NT2/D1 (cell line): Measurements from ENCODE around the gene DCUN1D2.

Experiments
- DNase-seq: peaks from one replicate; pipeline ENCODE4 v3.0.0-alpha.2; 2011; ENCODE audit warnings: low read depth, low spot score
- H3K27me3 ChIP-seq: 2 replicates; pipeline ENCODE4 v1.6.0; 2011; ENCODE audit warnings: mild to moderate bottlenecking; ENCODE audit not compliant: insufficient read length, insufficient read depth
- H3K36me3 ChIP-seq: 2 replicates; pipeline ENCODE4 v1.6.1; 2011; ENCODE audit warnings: mild to moderate bottlenecking, low read length, mixed read lengths; ENCODE audit not compliant: insufficient read depth, insufficient read length
- H3K4me1 ChIP-seq: 2 replicates; pipeline ENCODE4 v1.5.1; 2011; ENCODE audit not compliant: insufficient read depth, insufficient read length
- H3K4me3 ChIP-seq: 2 replicates; pipeline ENCODE4 v1.5.1; 2011; ENCODE audit warnings: low read depth; ENCODE audit not compliant: insufficient read length
- H3K9ac ChIP-seq: 2 replicates; pipeline ENCODE4 v1.6.0; 2011; ENCODE audit warnings: low read depth; ENCODE audit not compliant: insufficient read length
- H3K9me3 ChIP-seq: 2 replicates; pipeline ENCODE4 v1.5.1; 2011; ENCODE audit warnings: mild to moderate bottlenecking, low read length; ENCODE audit not compliant: insufficient read depth
- SUZ12 ChIP-seq: IDR thresholded peaks from 2 replicates; pipeline ENCODE4 v1.6.1; 2011; ENCODE audit not compliant: insufficient read length, insufficient read depth; ENCODE audit errors: extremely low read depth
- YY1 ChIP-seq: IDR thresholded peaks from 2 replicates; pipeline ENCODE4 v1.6.1; 2011; ENCODE audit not compliant: insufficient read length, insufficient read depth
- ZNF274 ChIP-seq: IDR thresholded peaks from 2 replicates; pipeline ENCODE4 v1.6.1; 2011; ENCODE audit warnings: mild to moderate bottlenecking, low read depth, low read length

Gene DCUN1D2

GRCh38 chr13:113514847-113515246 is 24.3 kb upstream of the DCUN1D2 start:
- DNase-seq, result no peak
- no peak for TF ChIP-seq SUZ12
- no peak for TF ChIP-seq ZNF274
- no peak for TF ChIP-seq YY1

GRCh38 chr13:113513761-113514160 is 23.2 kb upstream of the DCUN1D2 start:
- H3K36me3 ChIP-seq, result peaks cover 81% of the 10 kb centered on the region
- no peaks in the 10 kb centered on the region for H3K27me3 ChIP-seq
- TF ChIP-seq YY1, result no peak
- no peak for TF ChIP-seq ZNF274
- no peak for TF ChIP-seq SUZ12
- no peaks in the 10 kb centered on the region for H3K9me3 ChIP-seq
- DNase-seq, result no peak
- H3K4me1 ChIP-seq, result no peaks in the 10 kb centered on the region
- H3K4me3 ChIP-seq, result no peak overlapping the region
- H3K9ac ChIP-seq, result no peak overlapping the region

More at GRCh38 chr13:113514847-113515246, 24.3 kb upstream of the DCUN1D2 start:
- H3K9ac ChIP-seq, result no peak overlapping the region
- no peaks in the 10 kb centered on the region for H3K4me1 ChIP-seq
- peaks cover 76% of the 10 kb centered on the region for H3K36me3 ChIP-seq
- H3K27me3 ChIP-seq, result no peaks in the 10 kb centered on the region
- no peaks in the 10 kb centered on the region for H3K9me3 ChIP-seq
- H3K4me3 ChIP-seq, result no peak overlapping the region

DNA sequence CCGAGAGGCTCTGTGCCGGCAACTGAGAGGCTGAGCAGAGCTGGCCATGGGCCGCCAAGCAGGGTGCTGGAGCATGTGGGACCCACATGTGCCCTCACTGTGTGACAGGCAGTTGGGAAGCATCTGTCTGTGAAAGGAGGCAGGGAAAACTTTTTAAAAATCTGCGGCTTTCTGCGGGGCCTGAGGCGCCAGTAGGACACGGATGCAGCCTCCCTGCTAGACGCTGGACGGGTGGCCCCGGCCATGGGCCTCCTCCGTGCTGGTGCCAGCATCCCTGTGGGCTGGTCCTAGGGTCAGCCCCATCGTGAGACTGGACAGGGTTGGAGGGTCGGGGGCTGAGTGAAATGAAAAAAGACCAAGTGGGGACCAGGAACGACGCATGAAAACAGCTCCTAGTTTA is 20.9 kb upstream of the DCUN1D2 start:
- no peak overlapping the region for H3K4me3 ChIP-seq
- H3K27me3 ChIP-seq, result no peaks in the 10 kb centered on the region
- H3K9me3 ChIP-seq, result no peaks in the 10 kb centered on the region
- no peak for TF ChIP-seq ZNF274
- no peak for TF ChIP-seq SUZ12
- no peak overlapping the region for H3K9ac ChIP-seq
- no peaks in the 10 kb centered on the region for H3K4me1 ChIP-seq
- peaks cover 84% of the 10 kb centered on the region for H3K36me3 ChIP-seq
- no peak for DNase-seq

- Histone ChIP-seq H3K9ac (no peak overlapping the region), H3K27me3 (no peaks in the 10 kb centered on the region), H3K36me3 (peaks cover 84% of the 10 kb centered on the region), H3K4me1 (no peaks in the 10 kb centered on the region), H3K4me3 (no peak overlapping the region), H3K9me3 (no peaks in the 10 kb centered on the region)
- DNase-seq, result no peak
- TF ChIP-seq YY1, result no peak
- TF ChIP-seq ZNF274, result no peak
- TF ChIP-seq SUZ12, result no peak
These were observed 20.4 kb upstream of the DCUN1D2 start for GRCh38 chr13:113510871-113511270.

GRCh38 chr13:113509989-113510388 is 19.5 kb upstream of the DCUN1D2 start:
- Histone ChIP-seq H3K9ac (no peak overlapping the region), H3K9me3 (no peaks in the 10 kb centered on the region), H3K27me3 (no peaks in the 10 kb centered on the region), H3K36me3 (peaks cover 88% of the 10 kb centered on the region), H3K4me3 (no peak overlapping the region), H3K4me1 (no peaks in the 10 kb centered on the region)
- no peak for TF ChIP-seq SUZ12
- TF ChIP-seq YY1, result no peak
- no peak for TF ChIP-seq ZNF274
- DNase-seq, result no peak

DNA sequence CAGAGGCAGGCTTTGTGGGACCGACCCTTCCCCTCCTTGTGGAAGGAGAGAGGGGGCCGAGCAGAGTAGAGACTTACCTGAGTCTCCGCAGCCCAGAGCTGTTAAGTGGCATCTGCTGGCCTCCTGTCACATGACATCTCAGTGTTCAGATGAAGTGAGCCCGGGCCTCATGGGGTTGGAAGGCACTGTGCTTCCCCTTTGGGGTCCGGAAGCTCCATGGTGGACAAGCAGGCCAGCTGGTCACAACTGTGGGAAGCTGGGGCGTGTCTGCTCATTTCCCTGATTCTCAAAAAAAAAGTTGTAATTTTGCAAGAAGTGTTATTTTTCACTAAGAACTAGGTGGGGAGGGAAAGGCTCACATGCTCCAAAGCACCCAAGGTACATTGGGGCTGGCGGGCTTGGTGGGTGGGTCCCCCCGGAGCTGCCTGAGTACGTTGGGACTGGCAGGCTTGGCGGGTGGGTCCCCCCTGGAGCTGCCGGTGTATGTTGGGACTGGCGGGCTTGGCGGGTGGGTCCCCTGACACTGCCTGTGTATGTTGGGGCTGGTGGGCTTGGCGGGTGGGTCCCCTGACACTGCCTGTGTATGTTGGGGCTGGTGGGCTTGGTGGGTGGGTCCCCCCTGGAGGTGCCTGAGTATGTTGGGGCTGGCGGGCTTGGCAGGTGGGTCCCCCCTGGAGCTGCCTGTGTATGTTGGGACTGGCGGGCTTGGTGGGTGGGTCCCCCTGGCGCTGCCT is 18.2 kb upstream of the DCUN1D2 start:
- no peaks in the 10 kb centered on the region for H3K27me3 ChIP-seq
- TF ChIP-seq YY1 (no peak), SUZ12 (no peak), ZNF274 (no peak)
- no peaks in the 10 kb centered on the region for H3K9me3 ChIP-seq
- H3K4me1 ChIP-seq, result no peaks in the 10 kb centered on the region
- no peak overlapping the region for H3K4me3 ChIP-seq
- H3K9ac ChIP-seq, result no peak overlapping the region
- DNase-seq, result no peak
- peaks cover 89% of the 10 kb centered on the region for H3K36me3 ChIP-seq

- H3K9ac ChIP-seq, result no peak overlapping the region
- H3K4me1 ChIP-seq, result no peaks in the 10 kb centered on the region
- no peak overlapping the region for H3K4me3 ChIP-seq
- H3K9me3 ChIP-seq, result no peaks in the 10 kb centered on the region
- TF ChIP-seq YY1 (no peak), SUZ12 (no peak), ZNF274 (no peak)
- H3K27me3 ChIP-seq, result no peaks in the 10 kb centered on the region
- DNase-seq, result no peak
- peaks cover 90% of the 10 kb centered on the region for H3K36me3 ChIP-seq
These were observed 17.2 kb upstream of the DCUN1D2 start for GRCh38 chr13:113507505-113508345.
